KBM-7 (cell line): ENCODE measurements around the gene ADRB2.

Source experiments
- DNase-seq: peaks from one replicate; pipeline ENCODE4 v3.0.0-alpha.2; 2015
- in situ Hi-C: fragments of 300-500 bp; cut with MboI; formaldehyde crosslinking; loops from 2 replicates; pipeline ENCODE4 v1.14.3; 2020; ENCODE audit warnings: low sequenced_read_pairs, low pct_unique_long_range_greater_than_20kb, mixed read lengths

ADRB2 gene

GRCh38 chr5:148826053-148826738, at the start of gene ADRB2:
Gene ADRB2, plus strand, starts transcription at chr5:148826611. Its CDS starts 221 bp downstream, at chr5:148826832.
- DNase-seq: peak; percentile 96
- in situ Hi-C loops: no loop called here

GRCh38 chr5:148776780-148777179, 49.6 kb upstream of the ADRB2 start:
- DNase-seq: no peak
- in situ Hi-C loops: no loop called here

- in situ Hi-C loops: no loop called here
- DNase-seq: no peak
Measured at GRCh38 chr5:148778882-148779281, 47.5 kb upstream of the ADRB2 start.

GRCh38 chr5:148780711-148781110, 45.7 kb upstream of the ADRB2 start:
- in situ Hi-C loops: no loop called here
- DNase-seq: no peak

DNA sequence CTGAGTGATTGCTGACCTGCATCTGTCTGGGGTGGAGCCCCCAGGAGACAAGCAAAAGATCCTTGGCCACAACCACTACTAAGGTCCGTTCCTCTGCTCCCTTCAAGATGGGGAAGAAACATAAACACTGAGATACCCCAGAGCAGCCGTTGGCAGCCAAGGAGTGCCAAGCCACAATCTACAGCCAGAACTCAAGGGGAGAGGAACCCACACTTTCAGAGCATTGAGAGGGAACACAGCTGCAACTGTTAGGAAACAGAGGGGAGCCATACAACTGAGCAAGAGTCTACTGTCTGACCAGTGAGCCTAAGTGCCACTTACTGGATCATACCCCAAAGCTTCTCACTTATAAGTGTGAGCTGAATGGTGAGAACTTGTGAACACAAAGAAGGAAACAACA, 44.6 kb upstream of the ADRB2 start:
- in situ Hi-C loops: no loop called here
- no peak for DNase-seq

- in situ Hi-C loops: no loop called here
- no peak for DNase-seq
Measured at GRCh38 chr5:148785223-148785622, 41.2 kb upstream of the ADRB2 start.

DNA sequence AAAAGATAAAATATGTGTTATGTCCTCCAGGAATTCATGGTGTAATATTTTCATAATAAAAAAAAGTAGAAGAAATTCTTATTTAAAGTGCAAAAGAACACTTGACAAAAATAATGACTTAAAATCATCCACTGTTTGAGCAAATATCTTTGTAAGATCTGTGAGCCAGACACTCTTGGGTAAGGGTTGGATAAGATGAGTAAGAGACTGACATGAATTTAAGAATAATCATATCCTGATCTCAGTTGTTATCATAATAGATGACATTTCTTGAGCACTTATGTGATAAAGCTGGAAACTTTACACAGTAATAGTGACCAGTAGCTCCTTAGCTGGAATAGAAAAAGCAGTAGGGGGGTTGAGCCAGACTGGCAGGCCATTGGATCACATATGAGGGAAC, 40.0 kb upstream of the ADRB2 start:
- no peak for DNase-seq
- in situ Hi-C loops: no loop called here

- DNase-seq: no peak
- in situ Hi-C loops: no loop called here
Measured at GRCh38 chr5:148788636-148789035, 37.8 kb upstream of the ADRB2 start.

GRCh38 chr5:148790545-148791333, 35.7 kb upstream of the ADRB2 start:
- DNase-seq: no peak
- in situ Hi-C loops: no loop called here

DNA sequence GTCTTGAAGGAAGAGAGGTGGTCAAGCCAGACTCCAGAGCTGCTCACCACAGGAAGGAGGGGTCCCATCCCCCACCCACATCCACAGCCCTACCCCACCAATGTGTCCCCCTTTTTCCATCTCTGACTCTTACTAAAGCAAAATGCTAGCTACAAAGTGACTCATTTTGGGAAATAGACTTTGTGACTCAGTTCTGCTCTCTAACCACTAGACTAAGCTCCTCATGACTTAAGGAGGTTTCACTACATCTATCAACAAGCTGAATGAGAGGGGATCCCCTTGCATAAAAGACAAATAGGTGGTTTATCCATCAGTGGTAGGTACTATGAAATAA, 35.1 kb upstream of the ADRB2 start:
- in situ Hi-C loops: no loop called here
- no peak for DNase-seq

DNA sequence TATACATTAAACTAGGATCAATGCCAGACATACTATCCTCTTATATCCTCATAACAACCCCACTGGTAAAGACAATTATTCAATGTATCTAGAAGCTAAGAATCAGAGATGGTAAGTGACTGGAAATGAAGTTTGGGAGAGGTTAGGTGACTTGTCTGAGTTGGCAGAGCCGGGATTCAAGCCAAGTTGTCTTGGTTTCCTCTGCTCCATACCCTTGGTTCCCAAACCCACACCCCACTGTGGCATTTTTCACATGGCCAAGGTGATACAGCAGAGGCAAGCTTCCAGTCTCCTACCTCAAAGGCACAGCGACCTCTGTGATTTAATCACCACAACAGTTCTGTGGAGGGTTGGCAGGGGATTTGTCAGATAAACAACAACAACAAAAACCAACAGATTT, 34.7 kb upstream of the ADRB2 start:
- in situ Hi-C loops: no loop called here
- no peak for DNase-seq

DNA sequence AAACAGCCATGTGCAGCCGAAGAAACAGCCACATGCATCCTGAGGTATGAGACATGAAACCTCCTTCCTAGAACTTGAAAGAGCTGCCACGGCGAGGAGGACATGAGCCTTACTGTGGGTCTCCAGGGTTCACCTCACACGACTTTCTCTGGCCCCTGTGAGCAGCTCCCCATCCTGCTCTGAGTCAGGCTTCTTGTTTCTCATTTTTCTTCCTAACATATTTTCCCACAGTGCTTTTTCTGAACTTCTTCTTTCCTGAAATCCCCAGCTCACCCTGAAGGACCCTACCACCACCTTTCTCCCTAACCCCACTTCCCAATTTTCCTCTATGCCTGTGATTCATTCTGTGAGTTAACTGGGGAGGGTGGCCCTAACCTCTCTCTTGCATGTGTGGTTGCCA, 33.7 kb upstream of the ADRB2 start:
- no peak for DNase-seq
- in situ Hi-C loops: no loop called here

DNA sequence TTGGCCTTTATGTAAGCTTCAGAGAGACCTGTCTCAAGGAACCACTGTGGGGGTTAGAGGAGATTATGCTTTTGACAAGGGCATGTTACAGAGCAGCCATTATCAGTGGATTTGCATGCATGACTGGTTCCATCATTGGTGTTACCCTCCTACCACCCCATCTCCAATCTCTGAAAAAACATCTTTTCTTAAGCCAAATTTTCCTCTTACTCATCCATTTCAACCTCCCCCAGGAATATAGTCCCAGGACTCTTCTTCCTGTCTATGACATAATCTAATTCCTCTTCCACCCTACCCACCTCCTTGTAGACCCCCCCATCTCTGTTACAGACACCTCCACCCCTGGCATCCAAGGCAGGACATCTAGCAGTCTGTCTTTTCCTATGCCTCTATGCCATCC, 33.1 kb upstream of the ADRB2 start:
- DNase-seq: no peak
- in situ Hi-C loops: no loop called here

- no peak for DNase-seq
- in situ Hi-C loops: no loop called here
Measured at GRCh38 chr5:148794275-148794674, 32.1 kb upstream of the ADRB2 start.

- in situ Hi-C loops: no loop called here
- peak; percentile 43 for DNase-seq
Measured at GRCh38 chr5:148794729-148795561, 31.5 kb upstream of the ADRB2 start.

GRCh38 chr5:148796936-148797335, 29.5 kb upstream of the ADRB2 start:
- in situ Hi-C loops: no loop called here
- no peak for DNase-seq

- no peak for DNase-seq
Measured at GRCh38 chr5:148798786-148799185, 27.6 kb upstream of the ADRB2 start.

DNA sequence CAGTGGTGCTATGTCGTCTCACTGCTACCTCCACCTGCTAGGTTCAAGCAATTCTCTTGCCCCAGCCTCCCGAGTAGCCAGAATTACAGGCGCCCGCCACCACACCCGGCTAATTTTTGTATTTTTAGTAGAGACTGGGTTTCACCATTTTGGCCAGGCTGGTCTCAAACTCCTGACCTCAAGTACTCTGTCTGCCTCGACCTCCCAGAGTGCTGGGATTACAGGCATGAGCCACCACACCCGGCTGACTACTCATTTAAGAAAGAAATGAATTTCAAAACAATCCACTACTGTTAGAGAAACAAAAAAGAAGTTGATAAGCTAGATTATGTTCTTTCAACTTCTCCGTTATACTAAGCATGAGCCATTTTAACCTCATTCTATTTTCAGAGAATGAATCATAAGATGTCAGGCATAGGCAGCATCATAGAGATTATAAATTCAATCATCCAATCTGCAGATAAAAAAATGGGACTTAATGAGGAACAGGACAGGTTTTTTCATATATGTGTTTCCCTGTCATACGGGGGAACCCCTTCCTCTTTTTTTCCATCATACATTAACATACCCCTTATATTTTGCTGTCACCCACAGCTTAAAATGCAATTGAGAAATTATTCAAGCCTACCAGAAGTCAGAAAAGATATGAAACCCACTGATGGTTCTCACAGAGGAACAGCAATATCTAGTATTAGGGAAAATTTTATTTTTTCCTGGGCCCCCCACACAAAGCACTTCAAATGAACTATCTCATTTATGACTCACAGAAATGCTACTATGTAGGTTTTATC, 26.5 kb upstream of the ADRB2 start:
- no peak for DNase-seq
- in situ Hi-C loops: no loop called here

More at GRCh38 chr5:148798786-148799185, 27.6 kb upstream of the ADRB2 start:
- in situ Hi-C loops: no loop called here

GRCh38 chr5:148801682-148802276, 24.6 kb upstream of the ADRB2 start:
- in situ Hi-C loops: no loop called here
- no peak for DNase-seq
